ENCODE results near the gene DBF4B. TPM values are rescaled to one million over a fixed set of nuclear protein-coding genes. Genes with fewer than 3 reads are reported as not detected.

DBF4B gene
- total and polyA plus RNA-seq, 2 of the 13 experiments (the other 11 are each of a cell fraction or from before 2014, with no cell fraction given) = 11.7 to 13.2 TPM

- TF ChIP-seq ATF6 (CRISPR knock-in tag; conservative IDR thresholded peaks at IDR 0.05) = no peak
- TF ChIP-seq RARG (CRISPR knock-in tag; IDR thresholded peaks at IDR 0.05; ENCODE audit: low read depth) = no peak; the same call in 1 of the 2 replicates
- TF ChIP-seq HHEX (CRISPR knock-in tag; IDR thresholded peaks at IDR 0.05) = no peak
- no peak for TF ChIP-seq ZBTB42 (CRISPR knock-in tag; IDR thresholded peaks at IDR 0.05)
- no peak for TF ChIP-seq ZNF790 (CRISPR knock-in tag; IDR thresholded peaks at IDR 0.05; ENCODE audit: borderline replicate concordance)
- TF ChIP-seq SP5 (CRISPR knock-in tag; IDR thresholded peaks at IDR 0.05; ENCODE audit: borderline replicate concordance, low read depth) = no peak
- TF ChIP-seq ZBTB10 (CRISPR knock-in tag; IDR thresholded peaks at IDR 0.05; ENCODE audit: borderline replicate concordance) = no peak
- TF ChIP-seq ZNF256 (CRISPR knock-in tag; conservative IDR thresholded peaks at IDR 0.05) = no peak
- TF ChIP-seq CENPX (CRISPR knock-in tag; IDR thresholded peaks at IDR 0.05) = no peak
- TF ChIP-seq AHR (CRISPR knock-in tag; IDR thresholded peaks at IDR 0.05) = 0 out of 2 replicates have a peak, but pooled peaks have one; percentile 62
- TF ChIP-seq SAFB2 (CRISPR knock-in tag; IDR thresholded peaks at IDR 0.05; ENCODE audit: borderline replicate concordance, low read depth) = no peak
- peak; percentile 64; the same call in 1 of the 2 replicates for TF ChIP-seq SSRP1 (CRISPR knock-in tag; IDR thresholded peaks at IDR 0.05)
- no peak for TF ChIP-seq ZSCAN20 (CRISPR knock-in tag; IDR thresholded peaks at IDR 0.05; ENCODE audit: borderline replicate concordance)
- TF ChIP-seq ATF1 (CRISPR knock-in tag; IDR thresholded peaks at IDR 0.05) = no peak
- no peak; the same call in 1 of the 2 replicates for TF ChIP-seq GFI1 (CRISPR knock-in tag; IDR thresholded peaks at IDR 0.05; ENCODE audit: borderline replicate concordance)
- no peak for TF ChIP-seq THAP7 (CRISPR knock-in tag; IDR thresholded peaks at IDR 0.05)
- TF ChIP-seq TFDP1 (CRISPR knock-in tag; IDR thresholded peaks at IDR 0.05; ENCODE audit: borderline replicate concordance) = peak; percentile 74; the same call in 1 of the 2 replicates
- no peak for TF ChIP-seq JUNB (CRISPR knock-in tag; IDR thresholded peaks at IDR 0.05; ENCODE audit: borderline replicate concordance)
- 0 out of 2 replicates have a peak, but pooled peaks have one; percentile 22 for TF ChIP-seq ZBTB21 (CRISPR knock-in tag; IDR thresholded peaks at IDR 0.05)
- TF ChIP-seq SALL2 (CRISPR knock-in tag; IDR thresholded peaks at IDR 0.05) = peak; percentile 16
- TF ChIP-seq EED (CRISPR knock-in tag; IDR thresholded peaks at IDR 0.05) = no peak
- no peak; the same call in 1 of the 2 replicates for TF ChIP-seq MTERF4 (CRISPR knock-in tag; IDR thresholded peaks at IDR 0.05)
Observed at GRCh38 chr17:44774271-44775135, 66.0 kb downstream of the DBF4B start (continued).

Data from HepG2 (cell line).